Panc1 (cell line): Measurements from ENCODE around the gene GNAI3.

Source experiments
- POLR2AphosphoS5 ChIP-seq: IDR thresholded peaks from 2 replicates; pipeline ENCODE4 v1.6.1; 2012; ENCODE audit warnings: mild to moderate bottlenecking, low read depth, low read length, moderate library complexity
- TF ChIP-seq, protein P1 (sequence below): fragments of 450-650 bp; IDR thresholded peaks from 2 replicates; pipeline ENCODE4 v1.5.1; 2017; ENCODE audit warnings: mild to moderate bottlenecking
- TF ChIP-seq, protein P2 (sequence below), 2 experiments: IDR thresholded peaks; 2 replicates each; pipeline ENCODE4 v1.6.1; 2011 to 2012; ENCODE audit warnings: low read depth in 2 of 2, control low read depth in 1 of 2, low read length in 1 of 2, mild to moderate bottlenecking in 1 of 2, moderate library complexity in 1 of 2; ENCODE audit not compliant: insufficient read depth in 1 of 2

DNA sequence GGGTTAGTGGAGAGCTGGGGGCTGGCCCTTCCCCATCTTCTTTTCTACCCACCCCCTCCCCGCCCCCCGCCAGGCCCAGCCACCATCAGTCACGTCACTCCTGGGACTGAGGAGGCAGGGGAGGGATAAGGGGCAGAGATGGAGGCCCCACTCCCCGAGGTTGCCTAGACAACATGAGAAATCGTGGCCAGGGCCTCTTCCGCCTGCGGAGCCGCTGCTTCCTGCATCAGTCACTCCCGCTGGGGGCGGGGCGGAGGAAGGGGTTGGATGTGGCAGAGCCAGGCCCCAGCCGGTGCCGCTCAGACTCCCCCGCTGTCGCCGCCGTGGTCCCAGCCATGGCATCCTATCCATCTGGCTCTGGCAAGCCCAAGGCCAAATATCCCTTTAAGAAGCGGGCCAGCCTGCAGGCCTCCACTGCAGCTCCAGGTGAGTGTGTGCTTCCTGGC is 72.4 kb downstream of the GNAI3 start:
- TF ChIP-seq, protein P1, sequence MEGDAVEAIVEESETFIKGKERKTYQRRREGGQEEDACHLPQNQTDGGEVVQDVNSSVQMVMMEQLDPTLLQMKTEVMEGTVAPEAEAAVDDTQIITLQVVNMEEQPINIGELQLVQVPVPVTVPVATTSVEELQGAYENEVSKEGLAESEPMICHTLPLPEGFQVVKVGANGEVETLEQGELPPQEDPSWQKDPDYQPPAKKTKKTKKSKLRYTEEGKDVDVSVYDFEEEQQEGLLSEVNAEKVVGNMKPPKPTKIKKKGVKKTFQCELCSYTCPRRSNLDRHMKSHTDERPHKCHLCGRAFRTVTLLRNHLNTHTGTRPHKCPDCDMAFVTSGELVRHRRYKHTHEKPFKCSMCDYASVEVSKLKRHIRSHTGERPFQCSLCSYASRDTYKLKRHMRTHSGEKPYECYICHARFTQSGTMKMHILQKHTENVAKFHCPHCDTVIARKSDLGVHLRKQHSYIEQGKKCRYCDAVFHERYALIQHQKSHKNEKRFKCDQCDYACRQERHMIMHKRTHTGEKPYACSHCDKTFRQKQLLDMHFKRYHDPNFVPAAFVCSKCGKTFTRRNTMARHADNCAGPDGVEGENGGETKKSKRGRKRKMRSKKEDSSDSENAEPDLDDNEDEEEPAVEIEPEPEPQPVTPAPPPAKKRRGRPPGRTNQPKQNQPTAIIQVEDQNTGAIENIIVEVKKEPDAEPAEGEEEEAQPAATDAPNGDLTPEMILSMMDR, result no peak
- no peak for TF ChIP-seq POLR2AphosphoS5
- TF ChIP-seq, protein P2, sequence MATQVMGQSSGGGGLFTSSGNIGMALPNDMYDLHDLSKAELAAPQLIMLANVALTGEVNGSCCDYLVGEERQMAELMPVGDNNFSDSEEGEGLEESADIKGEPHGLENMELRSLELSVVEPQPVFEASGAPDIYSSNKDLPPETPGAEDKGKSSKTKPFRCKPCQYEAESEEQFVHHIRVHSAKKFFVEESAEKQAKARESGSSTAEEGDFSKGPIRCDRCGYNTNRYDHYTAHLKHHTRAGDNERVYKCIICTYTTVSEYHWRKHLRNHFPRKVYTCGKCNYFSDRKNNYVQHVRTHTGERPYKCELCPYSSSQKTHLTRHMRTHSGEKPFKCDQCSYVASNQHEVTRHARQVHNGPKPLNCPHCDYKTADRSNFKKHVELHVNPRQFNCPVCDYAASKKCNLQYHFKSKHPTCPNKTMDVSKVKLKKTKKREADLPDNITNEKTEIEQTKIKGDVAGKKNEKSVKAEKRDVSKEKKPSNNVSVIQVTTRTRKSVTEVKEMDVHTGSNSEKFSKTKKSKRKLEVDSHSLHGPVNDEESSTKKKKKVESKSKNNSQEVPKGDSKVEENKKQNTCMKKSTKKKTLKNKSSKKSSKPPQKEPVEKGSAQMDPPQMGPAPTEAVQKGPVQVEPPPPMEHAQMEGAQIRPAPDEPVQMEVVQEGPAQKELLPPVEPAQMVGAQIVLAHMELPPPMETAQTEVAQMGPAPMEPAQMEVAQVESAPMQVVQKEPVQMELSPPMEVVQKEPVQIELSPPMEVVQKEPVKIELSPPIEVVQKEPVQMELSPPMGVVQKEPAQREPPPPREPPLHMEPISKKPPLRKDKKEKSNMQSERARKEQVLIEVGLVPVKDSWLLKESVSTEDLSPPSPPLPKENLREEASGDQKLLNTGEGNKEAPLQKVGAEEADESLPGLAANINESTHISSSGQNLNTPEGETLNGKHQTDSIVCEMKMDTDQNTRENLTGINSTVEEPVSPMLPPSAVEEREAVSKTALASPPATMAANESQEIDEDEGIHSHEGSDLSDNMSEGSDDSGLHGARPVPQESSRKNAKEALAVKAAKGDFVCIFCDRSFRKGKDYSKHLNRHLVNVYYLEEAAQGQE (IDR thresholded peaks at IDR 0.05; ENCODE audit: insufficient read depth in 1 of 2, low read depth in 2 of 2, low read length in 1 of 2), result 0 out of 4 replicates have a peak, but pooled peaks of 1 of the 2 experiments have one; percentile 13
